ENCODE data around the gene CNOT11.
"Not testable (repeated sequence)": the region's sequence is repeated elsewhere in the genome, so short reads cannot be mapped to it uniquely, and the experiment has no call there.

CNOT11 gene

GRCh38 chr2:101252408-101253012, at the start of gene CNOT11:
TSS of gene CNOT11 (plus strand) at chr2:101252886. CDS start at chr2:101252965, 79 bp downstream.
- peak; percentile 92 for DNase-seq (ENCODE audit: low spot score)

DNA sequence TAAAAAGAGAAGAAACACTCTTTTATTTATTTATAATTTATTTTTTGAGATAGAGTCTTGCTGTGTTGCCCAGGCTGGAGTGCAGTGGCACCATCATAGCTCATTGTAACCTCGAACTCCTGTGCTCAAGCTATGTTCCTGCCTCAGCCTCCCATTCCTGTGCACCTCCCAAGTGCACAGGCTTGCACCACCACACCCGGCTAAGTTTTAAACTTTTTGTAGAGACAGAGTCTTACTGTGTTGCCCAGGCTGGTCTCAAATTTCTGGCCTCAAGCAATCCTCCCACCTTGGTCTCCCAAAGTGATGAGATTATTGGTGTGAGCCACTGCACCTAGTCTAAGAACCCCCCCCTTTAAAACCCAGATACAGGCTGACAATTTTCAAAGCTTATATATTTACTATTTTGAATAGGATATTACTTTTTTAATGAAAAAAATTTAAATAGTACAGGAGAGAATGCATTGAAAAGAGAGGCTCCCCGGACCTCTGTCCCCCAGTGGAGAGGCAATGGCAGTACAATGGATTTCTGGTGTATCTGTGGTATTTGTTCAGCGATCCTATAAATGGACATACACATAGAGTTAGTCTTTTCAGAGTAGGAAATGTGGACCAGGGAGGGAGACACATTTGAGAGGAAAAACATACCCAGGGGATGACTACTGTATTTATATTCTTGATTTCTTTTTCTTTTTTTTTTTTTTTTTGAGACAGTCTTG, 48.1 kb upstream of the CNOT11 start:
- peak; percentile 28 for DNase-seq (ENCODE audit: low spot score)

DNA sequence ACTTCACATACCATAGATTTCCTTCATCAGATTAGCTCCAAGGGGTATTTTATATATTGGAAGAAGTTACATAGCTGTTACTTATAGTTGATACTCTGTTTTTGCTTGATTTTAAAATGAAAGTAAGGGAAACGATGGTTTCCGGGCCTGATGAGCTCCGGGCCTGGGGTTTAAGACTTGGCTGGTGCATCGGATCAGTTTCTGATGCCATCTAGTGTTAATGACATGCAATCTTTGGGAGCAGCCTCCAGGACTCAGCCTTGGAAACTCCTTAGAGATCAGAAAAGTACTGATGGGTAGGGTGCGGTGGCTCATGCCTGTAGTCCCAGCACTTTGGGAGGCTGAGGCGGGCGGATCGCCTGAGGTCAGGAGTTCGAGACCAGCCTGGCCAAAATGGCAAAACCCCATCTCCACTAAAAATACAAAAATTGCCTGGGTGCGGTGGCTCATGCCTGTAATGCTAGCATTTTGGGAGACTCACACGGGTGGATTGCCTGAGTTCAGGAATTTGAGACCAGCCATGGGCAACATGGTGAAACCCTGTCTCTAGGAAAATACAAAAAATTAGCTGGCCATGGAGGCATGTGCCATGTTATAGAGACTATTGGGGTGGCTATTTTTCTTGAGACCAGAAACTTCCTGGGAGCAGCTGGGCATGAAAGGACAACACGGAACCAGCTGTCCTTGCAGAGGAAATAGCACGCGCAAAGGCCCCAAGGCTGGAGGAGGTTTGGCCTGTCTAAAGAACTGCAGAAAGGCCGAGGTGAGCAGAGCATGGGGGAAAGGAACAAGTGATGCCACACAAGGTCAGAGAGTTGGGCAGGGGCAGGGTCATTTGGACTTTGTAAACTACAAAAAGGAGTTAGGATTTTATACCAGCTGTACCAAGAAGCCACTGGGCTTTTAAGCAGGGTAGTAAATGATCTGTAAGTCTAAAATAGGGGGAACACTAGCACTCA, 46.9 kb upstream of the CNOT11 start:
- DNase-seq (ENCODE audit: low spot score), result peak; percentile 81

DNA sequence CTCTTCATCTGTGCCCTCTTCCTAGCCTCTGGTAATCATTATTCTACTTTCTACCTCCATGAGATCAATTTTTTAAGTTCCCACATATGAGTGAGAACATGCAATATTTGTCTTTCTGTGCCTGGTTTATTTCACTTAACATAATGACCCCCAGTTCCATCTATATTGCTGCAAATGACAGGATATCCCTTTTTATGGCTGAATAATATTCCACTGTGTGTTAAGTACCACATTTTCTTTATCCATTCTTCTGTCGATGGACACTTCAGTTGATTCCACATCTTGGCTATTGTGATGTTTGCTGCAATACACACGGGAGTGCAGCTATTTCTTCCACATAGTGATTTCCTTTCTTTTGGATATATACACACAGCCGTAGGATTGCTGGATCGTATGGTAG, 43.9 kb upstream of the CNOT11 start:
- DNase-seq (ENCODE audit: low spot score), result no peak

DNA sequence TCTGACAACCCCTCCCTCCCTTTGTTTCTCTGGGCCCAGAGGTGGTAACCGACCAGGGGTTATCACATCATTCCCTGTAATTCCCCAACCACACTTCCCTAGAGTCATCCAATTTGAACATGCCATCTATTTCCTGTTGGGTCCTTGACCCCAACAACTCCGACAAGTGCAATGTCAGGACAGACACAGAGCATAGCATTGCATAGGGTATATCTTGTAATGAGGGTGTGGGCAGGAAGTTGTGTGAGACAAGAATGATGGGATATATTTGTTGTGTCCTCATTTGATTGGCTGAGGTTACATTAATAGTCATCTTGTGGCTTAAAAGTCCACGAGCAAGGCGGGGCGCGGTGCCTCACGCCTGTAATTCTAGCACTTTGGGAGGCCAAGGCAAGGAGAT, 33.4 kb upstream of the CNOT11 start:
- no peak for DNase-seq (ENCODE audit: low spot score)

DNA sequence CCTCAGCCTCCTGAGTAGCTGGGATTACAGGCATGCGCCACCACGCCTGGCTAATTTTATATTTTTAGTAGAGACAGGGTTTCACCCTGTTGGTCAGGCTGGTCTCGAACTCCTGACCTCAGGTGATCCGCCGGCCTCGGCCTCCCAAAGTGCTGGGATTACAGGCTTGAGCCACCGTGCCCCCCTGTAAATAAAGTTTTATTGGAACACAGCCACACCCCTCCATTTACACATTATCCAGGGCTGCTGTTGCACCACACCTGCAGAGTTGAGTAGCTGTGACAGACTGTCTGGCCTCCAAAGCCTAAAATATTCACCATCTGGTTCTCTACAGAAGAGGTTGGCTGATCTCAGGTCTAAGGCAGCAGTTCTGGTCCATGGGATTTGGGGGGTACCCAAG, 32.6 kb upstream of the CNOT11 start:
- DNase-seq (ENCODE audit: low spot score), result not testable (repeated sequence)

GRCh38 chr2:101223814-101224231, 28.9 kb upstream of the CNOT11 start:
- DNase-seq (ENCODE audit: low spot score), result no peak

DNA sequence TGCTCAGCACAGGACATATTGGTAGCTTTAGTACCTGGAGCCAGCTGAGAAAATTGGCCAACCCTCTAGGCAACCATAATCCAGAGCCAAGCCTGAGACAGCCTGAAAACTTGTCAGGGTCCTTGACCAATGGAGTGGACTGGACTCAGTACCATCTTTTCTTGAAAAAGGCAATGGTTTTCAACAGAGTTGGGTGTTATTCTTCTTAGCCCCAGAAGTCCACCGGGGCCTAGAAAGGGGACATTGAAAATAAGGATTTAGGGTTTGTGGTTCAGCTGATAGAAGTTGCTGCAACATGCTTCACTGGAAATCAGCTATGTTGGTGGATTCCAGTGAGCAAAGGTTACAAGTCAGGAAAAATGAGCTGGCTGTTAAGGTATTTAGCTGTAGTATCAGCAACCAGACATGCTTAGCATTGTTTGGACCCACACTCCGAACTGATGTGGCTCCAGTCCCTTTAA, 22.1 kb upstream of the CNOT11 start:
- DNase-seq (ENCODE audit: low spot score), result no peak

- no peak for DNase-seq (ENCODE audit: low spot score)
Measured at GRCh38 chr2:101231240-101231639, 21.4 kb upstream of the CNOT11 start.

GRCh38 chr2:101231937-101232730, 20.6 kb upstream of the CNOT11 start:
- no peak for DNase-seq (ENCODE audit: low spot score)

GRCh38 chr2:101232770-101233169, 19.9 kb upstream of the CNOT11 start:
- DNase-seq (ENCODE audit: low spot score), result no peak

DNA sequence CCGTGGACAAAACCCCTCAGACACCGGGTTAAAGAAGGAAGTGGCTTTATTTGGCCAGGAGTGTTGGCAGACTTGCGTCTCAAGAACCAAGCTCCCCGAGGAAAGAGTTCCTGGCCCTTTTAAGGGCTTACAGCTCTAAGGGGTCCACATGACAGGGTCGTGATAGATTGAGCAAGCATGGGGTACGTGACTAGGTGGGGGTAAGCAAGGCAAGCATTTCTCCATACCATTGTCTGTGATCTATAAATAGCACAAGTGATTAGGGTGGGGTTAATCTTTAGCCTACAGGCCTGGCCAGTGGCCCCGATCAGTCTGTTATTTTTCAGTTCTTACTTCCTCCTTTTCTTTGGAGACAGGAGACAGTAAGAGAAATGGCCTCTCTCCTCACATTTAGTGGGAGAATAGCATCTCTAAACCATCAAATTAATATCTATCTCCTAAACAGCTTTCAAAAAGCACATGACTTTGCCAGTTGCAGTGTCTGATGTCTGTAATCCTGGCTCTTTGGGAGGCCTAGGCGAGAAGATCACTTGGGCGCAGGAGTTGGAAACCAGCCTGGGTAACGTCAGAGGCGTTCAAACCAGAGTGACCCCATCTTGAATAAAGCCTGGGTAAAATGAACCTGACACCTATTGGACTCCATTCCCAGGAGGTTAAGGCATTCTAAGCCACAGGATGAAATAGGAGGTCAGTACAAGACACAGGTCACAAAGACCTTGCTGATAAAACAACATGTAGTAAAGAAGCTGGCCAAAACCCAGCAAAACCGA, 18.3 kb upstream of the CNOT11 start:
- DNase-seq (ENCODE audit: low spot score), result no peak

- DNase-seq (ENCODE audit: low spot score), result not testable (repeated sequence)
Measured at GRCh38 chr2:101235956-101236355, 16.7 kb upstream of the CNOT11 start.

DNA sequence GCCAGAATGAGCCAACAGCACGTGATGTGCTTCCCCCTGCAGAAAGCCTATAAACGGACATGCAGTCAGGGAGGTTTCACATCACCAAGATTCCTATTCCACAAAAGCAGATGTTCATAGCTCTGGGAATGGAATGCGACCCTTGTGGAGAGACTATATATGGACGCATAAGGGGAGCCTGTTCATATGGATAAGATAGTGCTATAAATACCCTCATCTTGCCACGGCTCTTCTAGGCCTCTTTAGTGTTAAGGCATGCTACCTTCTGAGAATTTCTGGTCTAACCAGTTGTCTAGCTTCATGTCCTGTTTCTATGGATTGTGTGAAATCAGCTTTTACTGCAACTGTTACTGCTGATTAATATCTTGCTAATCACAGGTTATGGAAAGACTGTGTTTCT, 14.7 kb upstream of the CNOT11 start:
- DNase-seq (ENCODE audit: low spot score), result not testable (repeated sequence)

DNA sequence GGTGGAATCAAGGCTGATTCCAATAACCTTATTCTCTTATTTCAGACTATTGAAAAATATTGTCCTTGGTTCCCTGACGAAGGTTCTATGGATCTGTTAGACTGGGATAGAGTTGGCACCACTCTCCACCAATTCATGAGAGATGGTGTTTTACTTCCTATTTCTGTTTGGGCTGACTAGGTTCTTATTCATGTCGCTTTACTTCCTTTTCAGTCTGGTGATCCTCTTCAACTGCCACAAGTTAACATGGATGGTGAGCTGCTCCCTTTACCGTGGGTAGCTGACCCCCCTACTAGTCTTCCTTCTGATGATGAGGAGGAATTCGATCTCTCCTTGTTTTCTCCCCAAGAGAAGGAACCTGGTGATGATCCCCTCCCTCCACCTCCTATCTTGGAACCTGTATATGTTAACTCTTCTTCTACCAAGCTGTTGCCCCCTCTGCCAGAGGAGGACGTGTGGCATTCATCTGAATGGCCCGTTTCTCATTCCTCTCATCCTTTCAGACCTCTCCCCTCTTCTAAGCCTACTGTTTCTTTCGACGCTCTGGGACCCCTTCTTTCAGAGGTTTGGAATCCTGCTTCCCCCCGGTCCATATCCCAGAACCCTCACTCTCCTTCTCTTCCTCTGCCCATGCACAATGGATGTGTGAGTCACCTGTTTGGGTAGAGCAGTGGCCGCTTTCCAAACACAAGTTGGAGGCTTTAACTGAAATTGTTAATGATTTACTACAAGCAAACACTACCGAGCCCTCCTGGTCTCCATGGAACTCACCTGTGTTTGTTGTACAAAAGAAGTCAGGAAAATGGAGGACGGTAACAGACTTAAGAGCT, 13.5 kb upstream of the CNOT11 start:
- no peak for DNase-seq (ENCODE audit: low spot score)

DNA sequence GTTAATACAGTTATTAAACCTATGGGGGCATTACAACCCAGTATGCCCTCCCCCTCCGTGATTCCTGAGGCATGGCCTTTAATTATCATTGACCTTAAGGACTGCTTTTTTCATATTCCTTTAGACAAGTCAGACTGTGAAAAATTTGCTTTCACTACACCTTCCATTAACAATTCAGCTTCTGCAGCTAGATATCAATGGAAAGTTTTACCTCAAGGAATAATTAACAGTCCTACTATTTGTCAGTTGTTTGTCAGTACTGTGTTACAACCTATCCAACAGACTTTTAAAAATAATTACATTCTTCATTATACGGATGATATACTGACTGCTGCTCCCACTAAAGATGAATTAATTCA, 12.9 kb upstream of the CNOT11 start:
- not testable (repeated sequence) for DNase-seq (ENCODE audit: low spot score)

- not testable (repeated sequence) for DNase-seq (ENCODE audit: low spot score)
Measured at GRCh38 chr2:101240694-101241093, 12.0 kb upstream of the CNOT11 start.

GRCh38 chr2:101241158-101241557, 11.5 kb upstream of the CNOT11 start:
- no peak for DNase-seq (ENCODE audit: low spot score)

DNA sequence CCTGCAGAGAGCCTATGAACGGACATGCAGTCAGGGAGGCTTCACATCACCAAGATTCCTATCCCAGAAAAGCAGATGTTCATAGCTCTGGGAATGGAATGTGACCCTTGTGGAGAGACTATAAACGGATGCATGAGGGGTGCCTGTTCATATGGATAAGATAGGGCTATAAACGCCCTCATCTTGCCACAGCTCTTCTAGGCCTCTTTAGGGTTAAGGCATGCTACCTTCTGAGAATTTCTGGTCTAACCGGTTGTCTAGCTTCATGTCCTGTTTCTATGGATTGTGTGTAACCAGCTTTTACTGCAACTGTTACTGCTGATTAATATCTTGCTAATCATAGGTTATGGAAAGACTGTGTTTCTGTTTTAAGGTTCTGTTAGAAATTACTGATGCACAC, 8.3 kb upstream of the CNOT11 start:
- not testable (repeated sequence) for DNase-seq (ENCODE audit: low spot score)

- not testable (repeated sequence) for DNase-seq (ENCODE audit: low spot score)
Measured at GRCh38 chr2:101244899-101245298, 7.8 kb upstream of the CNOT11 start.
